ENCODE results near the gene MFSD1. TPM values are rescaled to one million over a fixed set of nuclear protein-coding genes. Genes with fewer than 3 reads are reported as not detected.

The MFSD1 gene
- total and polyA plus RNA-seq, 9 of the 15 experiments (the other 6 are each of a cell fraction or from before 2014, with no cell fraction given) = 8.7 to 49.5 (median 28.6) TPM

DNA sequence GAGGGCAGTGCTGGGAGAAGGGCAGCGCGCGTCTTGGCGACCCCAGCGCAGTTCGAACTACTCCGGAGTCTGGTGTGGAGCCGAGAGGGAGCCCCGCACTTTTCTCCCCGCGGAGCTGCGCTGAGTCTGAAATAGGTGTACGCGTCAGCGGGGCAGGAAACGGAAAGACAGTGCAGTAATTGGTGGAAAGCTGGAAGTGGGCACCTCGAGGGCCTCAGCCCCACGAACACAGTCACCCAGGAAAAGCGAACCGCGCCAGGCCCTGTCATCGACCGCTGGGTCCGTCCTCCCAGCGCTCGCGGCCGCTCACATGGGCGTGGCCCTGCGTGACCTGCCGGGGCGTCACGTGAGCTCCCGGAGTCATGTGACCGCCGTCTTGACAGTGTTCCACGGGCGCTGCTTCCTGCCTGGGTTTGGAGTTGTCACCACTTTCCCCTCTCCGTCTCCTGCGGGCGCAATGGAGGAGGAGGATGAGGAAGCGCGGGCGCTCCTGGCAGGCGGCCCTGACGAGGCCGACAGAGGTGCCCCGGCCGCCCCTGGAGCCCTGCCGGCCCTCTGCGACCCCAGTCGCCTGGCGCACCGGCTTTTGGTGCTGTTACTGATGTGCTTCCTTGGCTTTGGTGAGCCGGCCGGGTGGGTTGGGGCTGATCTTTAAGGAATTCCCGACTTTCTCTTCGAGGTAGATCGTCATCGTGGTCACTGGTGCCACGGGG lies at the start of gene MFSD1 (continued):
- TF ChIP-seq, protein P1, sequence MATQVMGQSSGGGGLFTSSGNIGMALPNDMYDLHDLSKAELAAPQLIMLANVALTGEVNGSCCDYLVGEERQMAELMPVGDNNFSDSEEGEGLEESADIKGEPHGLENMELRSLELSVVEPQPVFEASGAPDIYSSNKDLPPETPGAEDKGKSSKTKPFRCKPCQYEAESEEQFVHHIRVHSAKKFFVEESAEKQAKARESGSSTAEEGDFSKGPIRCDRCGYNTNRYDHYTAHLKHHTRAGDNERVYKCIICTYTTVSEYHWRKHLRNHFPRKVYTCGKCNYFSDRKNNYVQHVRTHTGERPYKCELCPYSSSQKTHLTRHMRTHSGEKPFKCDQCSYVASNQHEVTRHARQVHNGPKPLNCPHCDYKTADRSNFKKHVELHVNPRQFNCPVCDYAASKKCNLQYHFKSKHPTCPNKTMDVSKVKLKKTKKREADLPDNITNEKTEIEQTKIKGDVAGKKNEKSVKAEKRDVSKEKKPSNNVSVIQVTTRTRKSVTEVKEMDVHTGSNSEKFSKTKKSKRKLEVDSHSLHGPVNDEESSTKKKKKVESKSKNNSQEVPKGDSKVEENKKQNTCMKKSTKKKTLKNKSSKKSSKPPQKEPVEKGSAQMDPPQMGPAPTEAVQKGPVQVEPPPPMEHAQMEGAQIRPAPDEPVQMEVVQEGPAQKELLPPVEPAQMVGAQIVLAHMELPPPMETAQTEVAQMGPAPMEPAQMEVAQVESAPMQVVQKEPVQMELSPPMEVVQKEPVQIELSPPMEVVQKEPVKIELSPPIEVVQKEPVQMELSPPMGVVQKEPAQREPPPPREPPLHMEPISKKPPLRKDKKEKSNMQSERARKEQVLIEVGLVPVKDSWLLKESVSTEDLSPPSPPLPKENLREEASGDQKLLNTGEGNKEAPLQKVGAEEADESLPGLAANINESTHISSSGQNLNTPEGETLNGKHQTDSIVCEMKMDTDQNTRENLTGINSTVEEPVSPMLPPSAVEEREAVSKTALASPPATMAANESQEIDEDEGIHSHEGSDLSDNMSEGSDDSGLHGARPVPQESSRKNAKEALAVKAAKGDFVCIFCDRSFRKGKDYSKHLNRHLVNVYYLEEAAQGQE (IDR thresholded peaks at IDR 0.05; ENCODE audit: borderline replicate concordance) = peak; percentile 95
- TF ChIP-seq, protein P1 (CRISPR knock-in tag; IDR thresholded peaks at IDR 0.05; ENCODE audit: low read depth) = no peak
- TF ChIP-seq SNRNP70 (optimal IDR thresholded peaks at IDR 0.05; ENCODE audit: low read depth, low read length) = no peak
- TF ChIP-seq FOXP1 (CRISPR knock-in tag; IDR thresholded peaks at IDR 0.05) = no peak; the same call in 1 of the 2 replicates
- peak; percentile 42; the same call in 1 of the 2 replicates for TF ChIP-seq GABPB1 (CRISPR knock-in tag; IDR thresholded peaks at IDR 0.05)
- TF ChIP-seq ATF7 (IDR thresholded peaks at IDR 0.05) = peak; percentile 64
- TF ChIP-seq SP1 (CRISPR knock-in tag; IDR thresholded peaks at IDR 0.05) = peak; percentile 75
- TF ChIP-seq ZNF717 (CRISPR knock-in tag; IDR thresholded peaks at IDR 0.05) = no peak
- TF ChIP-seq, protein P2, sequence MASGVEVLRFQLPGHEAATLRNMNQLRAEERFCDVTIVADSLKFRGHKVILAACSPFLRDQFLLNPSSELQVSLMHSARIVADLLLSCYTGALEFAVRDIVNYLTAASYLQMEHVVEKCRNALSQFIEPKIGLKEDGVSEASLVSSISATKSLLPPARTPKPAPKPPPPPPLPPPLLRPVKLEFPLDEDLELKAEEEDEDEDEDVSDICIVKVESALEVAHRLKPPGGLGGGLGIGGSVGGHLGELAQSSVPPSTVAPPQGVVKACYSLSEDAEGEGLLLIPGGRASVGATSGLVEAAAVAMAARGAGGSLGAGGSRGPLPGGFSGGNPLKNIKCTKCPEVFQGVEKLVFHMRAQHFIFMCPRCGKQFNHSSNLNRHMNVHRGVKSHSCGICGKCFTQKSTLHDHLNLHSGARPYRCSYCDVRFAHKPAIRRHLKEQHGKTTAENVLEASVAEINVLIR (CRISPR knock-in tag; IDR thresholded peaks at IDR 0.05) = no peak
- 0 out of 2 replicates have a peak, but pooled peaks have one; percentile 26 for TF ChIP-seq DPF2 (IDR thresholded peaks at IDR 0.05)
- no peak for TF ChIP-seq E2F3 (CRISPR knock-in tag; IDR thresholded peaks at IDR 0.05)
- no peak for TF ChIP-seq ZFP30 (CRISPR knock-in tag; IDR thresholded peaks at IDR 0.05; ENCODE audit: borderline replicate concordance)
- TF ChIP-seq, protein P3, sequence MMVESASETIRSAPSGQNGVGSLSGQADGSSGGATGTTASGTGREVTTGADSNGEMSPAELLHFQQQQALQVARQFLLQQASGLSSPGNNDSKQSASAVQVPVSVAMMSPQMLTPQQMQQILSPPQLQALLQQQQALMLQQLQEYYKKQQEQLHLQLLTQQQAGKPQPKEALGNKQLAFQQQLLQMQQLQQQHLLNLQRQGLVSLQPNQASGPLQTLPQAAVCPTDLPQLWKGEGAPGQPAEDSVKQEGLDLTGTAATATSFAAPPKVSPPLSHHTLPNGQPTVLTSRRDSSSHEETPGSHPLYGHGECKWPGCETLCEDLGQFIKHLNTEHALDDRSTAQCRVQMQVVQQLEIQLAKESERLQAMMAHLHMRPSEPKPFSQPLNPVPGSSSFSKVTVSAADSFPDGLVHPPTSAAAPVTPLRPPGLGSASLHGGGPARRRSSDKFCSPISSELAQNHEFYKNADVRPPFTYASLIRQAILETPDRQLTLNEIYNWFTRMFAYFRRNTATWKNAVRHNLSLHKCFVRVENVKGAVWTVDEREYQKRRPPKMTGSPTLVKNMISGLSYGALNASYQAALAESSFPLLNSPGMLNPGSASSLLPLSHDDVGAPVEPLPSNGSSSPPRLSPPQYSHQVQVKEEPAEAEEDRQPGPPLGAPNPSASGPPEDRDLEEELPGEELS (CRISPR knock-in tag; IDR thresholded peaks at IDR 0.05; ENCODE audit: borderline replicate concordance) = no peak

Data from K562 (cell line).